ENCODE results near the gene CBR1.

Gene CBR1

GRCh38 chr21:36120304-36120888 lies 50.6 kb downstream of the CBR1 start:
- DNase-seq = no peak

All from T-helper 1 cell (primary cell).